Measurements from ENCODE around the gene BEND2. TPM values are rescaled to one million over a fixed set of nuclear protein-coding genes. Genes with fewer than 3 reads are reported as not detected.

BEND2 gene
- total RNA-seq, 5 donors from 2014 or later (not counting 1 experiment from before 2014, with no cell fraction given), result 0.15 TPM; not detected in 4

GRCh38 chrX:18151649-18152048, 69.0 kb downstream of the BEND2 start:
- no peaks in the 10 kb centered on the region for H3K4me1 ChIP-seq (ENCODE audit: control insufficient read depth in 1 of 2, extremely low read depth in 1 of 2, insufficient read depth in 2 of 2, low read length in 2 of 2)
- Mint-ChIP-seq H3K36me3 (no peaks in the 10 kb centered on the region), H3K4me1 (peaks cover 0 to under 1% (median under 1%) of the 10 kb centered on the region in 3 donors), H3K27me3 (peaks cover 0 to 18% of the 10 kb centered on the region in 2 donors), H3K9me3 (peaks cover 0 to 4% (median under 1%) of the 10 kb centered on the region in 3 donors), H3K27ac (no peak overlapping the region), H3K4me3 (no peak overlapping the region)
- WGBS (ENCODE audit: insufficient coverage), result no CpG with 5 or more reads among the region's 1 CpG
- ChIA-PET POLR2A (interaction anchor here in 1 of 2 donors (0.6 kb wide), 1 partner anchor 358 kb away, joined by 4 read pairs; no protein-coding TSS in a partner anchor), CTCF (no interaction called here)
- no peak overlapping the region for H3K27ac ChIP-seq (ENCODE audit: low read length)
- H3K9me3 ChIP-seq, result no peaks in the 10 kb centered on the region
- ATAC-seq (replicated peaks in 1 of 4) (no peak), DNase-seq (no peak)
- H3K4me3 ChIP-seq (ENCODE audit: control insufficient read depth in 1 of 2, extremely low read depth in 1 of 2, low read length in 1 of 2), result no peak overlapping the region
- H3K36me3 ChIP-seq (ENCODE audit: control insufficient read depth in 2 of 2, extremely low read depth in 1 of 2, insufficient read depth in 1 of 2, low read length in 1 of 2), result no peaks in the 10 kb centered on the region
- no peaks in the 10 kb centered on the region for H3K27me3 ChIP-seq (replicated peaks in 1 of 2; ENCODE audit: control insufficient read depth in 2 of 2, extremely low read depth in 1 of 2, insufficient read depth in 2 of 2, low read length in 1 of 2)

GRCh38 chrX:18151157-18151556, 69.5 kb downstream of the BEND2 start:
- H3K9me3 Mint-ChIP-seq, result peaks cover 0 to 4% (median 0%) of the 10 kb centered on the region in 3 donors
- H3K27ac Mint-ChIP-seq, result no peak overlapping the region
- H3K36me3 Mint-ChIP-seq, result no peaks in the 10 kb centered on the region
- DNase-seq (no peak), ATAC-seq (replicated peaks in 1 of 4) (no peak)
- no peaks in the 10 kb centered on the region for H3K4me1 ChIP-seq (ENCODE audit: control insufficient read depth in 1 of 2, extremely low read depth in 1 of 2, insufficient read depth in 2 of 2, low read length in 2 of 2)
- H3K4me1 Mint-ChIP-seq, result no peaks in the 10 kb centered on the region
- ChIA-PET CTCF (no interaction called here), POLR2A (interaction anchor here in 1 of 2 donors (0.6 kb wide), 1 partner anchor 359 kb away, joined by 4 read pairs; no protein-coding TSS in a partner anchor)
- H3K36me3 ChIP-seq (ENCODE audit: control insufficient read depth in 2 of 2, extremely low read depth in 1 of 2, insufficient read depth in 1 of 2, low read length in 1 of 2), result no peaks in the 10 kb centered on the region
- no peak overlapping the region for H3K27ac ChIP-seq (ENCODE audit: low read length)
- no peaks in the 10 kb centered on the region for H3K9me3 ChIP-seq
- no CpG with 5 or more reads among the region's 5 CpGs for WGBS (ENCODE audit: insufficient coverage)
- no peak overlapping the region for H3K4me3 Mint-ChIP-seq
- peaks cover 0 to 18% of the 10 kb centered on the region in 2 donors for H3K27me3 Mint-ChIP-seq
- no peaks in the 10 kb centered on the region for H3K27me3 ChIP-seq (replicated peaks in 1 of 2; ENCODE audit: control insufficient read depth in 2 of 2, extremely low read depth in 1 of 2, insufficient read depth in 2 of 2, low read length in 1 of 2)
- no peak overlapping the region for H3K4me3 ChIP-seq (ENCODE audit: control insufficient read depth in 1 of 2, extremely low read depth in 1 of 2, low read length in 1 of 2)

- Mint-ChIP-seq H3K36me3 (no peaks in the 10 kb centered on the region), H3K27me3 (peaks cover 0 to 21% of the 10 kb centered on the region in 2 donors), H3K27ac (no peak overlapping the region), H3K9me3 (peaks cover 0 to 4% (median 0%) of the 10 kb centered on the region in 3 donors), H3K4me3 (no peak overlapping the region), H3K4me1 (no peaks in the 10 kb centered on the region)
- no peak overlapping the region for H3K27ac ChIP-seq (ENCODE audit: low read length)
- H3K27me3 ChIP-seq (replicated peaks in 1 of 2; ENCODE audit: control insufficient read depth in 2 of 2, extremely low read depth in 1 of 2, insufficient read depth in 2 of 2, low read length in 1 of 2), result no peaks in the 10 kb centered on the region
- CTCF ChIA-PET, result no interaction called here
- ATAC-seq (replicated peaks in 1 of 4) (no peak), DNase-seq (no peak)
- H3K36me3 ChIP-seq (ENCODE audit: control insufficient read depth in 2 of 2, extremely low read depth in 1 of 2, insufficient read depth in 1 of 2, low read length in 1 of 2), result no peaks in the 10 kb centered on the region
- H3K4me3 ChIP-seq (ENCODE audit: control insufficient read depth in 1 of 2, extremely low read depth in 1 of 2, low read length in 1 of 2), result no peak overlapping the region
- POLR2A ChIA-PET, result no interaction called here
- H3K4me1 ChIP-seq (ENCODE audit: control insufficient read depth in 1 of 2, extremely low read depth in 1 of 2, insufficient read depth in 2 of 2, low read length in 2 of 2), result no peaks in the 10 kb centered on the region
- no peaks in the 10 kb centered on the region for H3K9me3 ChIP-seq
Measured at GRCh38 chrX:18149454-18149853, 71.2 kb downstream of the BEND2 start.

GRCh38 chrX:18146954-18147353, 73.7 kb downstream of the BEND2 start:
- Histone ChIP-seq H3K27me3 (replicated peaks in 1 of 2; ENCODE audit: control insufficient read depth in 2 of 2, extremely low read depth in 1 of 2, insufficient read depth in 2 of 2, low read length in 1 of 2) (no peaks in the 10 kb centered on the region), H3K4me3 (ENCODE audit: control insufficient read depth in 1 of 2, extremely low read depth in 1 of 2, low read length in 1 of 2) (no peak overlapping the region), H3K9me3 (no peaks in the 10 kb centered on the region), H3K27ac (ENCODE audit: low read length) (no peak overlapping the region), H3K4me1 (ENCODE audit: control insufficient read depth in 1 of 2, extremely low read depth in 1 of 2, insufficient read depth in 2 of 2, low read length in 2 of 2) (no peaks in the 10 kb centered on the region), H3K36me3 (ENCODE audit: control insufficient read depth in 2 of 2, extremely low read depth in 1 of 2, insufficient read depth in 1 of 2, low read length in 1 of 2) (no peaks in the 10 kb centered on the region)
- peaks cover 0 to 4% (median 0%) of the 10 kb centered on the region in 3 donors for H3K9me3 Mint-ChIP-seq
- H3K4me1 Mint-ChIP-seq, result no peaks in the 10 kb centered on the region
- DNase-seq, result peak in 1 of 35 experiments; percentile 7
- POLR2A ChIA-PET, result no interaction called here
- CTCF ChIA-PET, result interaction anchor here in 1 of 2 donors (0.9 kb wide), 1 partner anchor 159 kb away, joined by 3 read pairs; no protein-coding TSS in a partner anchor
- no peak for ATAC-seq (replicated peaks in 1 of 4)
- 50% methylated on average over 1 of the region's 6 CpGs for WGBS (ENCODE audit: insufficient coverage)
- H3K36me3 Mint-ChIP-seq, result no peaks in the 10 kb centered on the region
- peaks cover 0 to 22% of the 10 kb centered on the region in 2 donors for H3K27me3 Mint-ChIP-seq
- no peak overlapping the region for H3K4me3 Mint-ChIP-seq
- no peak overlapping the region for H3K27ac Mint-ChIP-seq

GRCh38 chrX:18146009-18146408, 74.7 kb downstream of the BEND2 start:
- WGBS (ENCODE audit: insufficient coverage), result no CpG with 5 or more reads among the region's 2 CpGs
- no peaks in the 10 kb centered on the region for H3K27me3 ChIP-seq (replicated peaks in 1 of 2; ENCODE audit: control insufficient read depth in 2 of 2, extremely low read depth in 1 of 2, insufficient read depth in 2 of 2, low read length in 1 of 2)
- H3K4me3 Mint-ChIP-seq, result no peak overlapping the region
- H3K9me3 Mint-ChIP-seq, result peaks cover 0 to 2% (median 0%) of the 10 kb centered on the region in 3 donors
- H3K4me1 Mint-ChIP-seq, result no peaks in the 10 kb centered on the region
- CTCF ChIA-PET, result no interaction called here
- no peak overlapping the region for H3K4me3 ChIP-seq (ENCODE audit: control insufficient read depth in 1 of 2, extremely low read depth in 1 of 2, low read length in 1 of 2)
- ATAC-seq (replicated peaks in 1 of 4) (no peak), DNase-seq (no peak)
- H3K4me1 ChIP-seq (ENCODE audit: control insufficient read depth in 1 of 2, extremely low read depth in 1 of 2, insufficient read depth in 2 of 2, low read length in 2 of 2), result no peaks in the 10 kb centered on the region
- POLR2A ChIA-PET, result no interaction called here
- no peaks in the 10 kb centered on the region for H3K36me3 ChIP-seq (ENCODE audit: control insufficient read depth in 2 of 2, extremely low read depth in 1 of 2, insufficient read depth in 1 of 2, low read length in 1 of 2)
- H3K27me3 Mint-ChIP-seq, result peaks cover 0 to 14% of the 10 kb centered on the region in 2 donors
- no peaks in the 10 kb centered on the region for H3K9me3 ChIP-seq
- no peaks in the 10 kb centered on the region for H3K36me3 Mint-ChIP-seq
- no peak overlapping the region for H3K27ac ChIP-seq (ENCODE audit: low read length)
- no peak overlapping the region for H3K27ac Mint-ChIP-seq

- no peak for DNase-seq
- H3K4me1 Mint-ChIP-seq, result no peaks in the 10 kb centered on the region
- no peaks in the 10 kb centered on the region for H3K27me3 ChIP-seq (replicated peaks in 1 of 2; ENCODE audit: control insufficient read depth in 2 of 2, extremely low read depth in 1 of 2, insufficient read depth in 2 of 2, low read length in 1 of 2)
- H3K27ac ChIP-seq (ENCODE audit: low read length), result no peak overlapping the region
- 100% methylated on average over 1 of the region's 6 CpGs for WGBS (ENCODE audit: insufficient coverage)
- H3K9me3 ChIP-seq, result no peaks in the 10 kb centered on the region
- no peaks in the 10 kb centered on the region for H3K36me3 Mint-ChIP-seq
- H3K27me3 Mint-ChIP-seq, result peaks cover 0 to 7% of the 10 kb centered on the region in 2 donors
- H3K4me1 ChIP-seq (ENCODE audit: control insufficient read depth in 1 of 2, extremely low read depth in 1 of 2, insufficient read depth in 2 of 2, low read length in 2 of 2), result no peaks in the 10 kb centered on the region
- H3K4me3 ChIP-seq (ENCODE audit: control insufficient read depth in 1 of 2, extremely low read depth in 1 of 2, low read length in 1 of 2), result no peak overlapping the region
- H3K9me3 Mint-ChIP-seq, result no peaks in the 10 kb centered on the region
- no peak overlapping the region for H3K4me3 Mint-ChIP-seq
- CTCF ChIA-PET, result interaction anchor here in 1 of 2 donors (0.6 kb wide), 1 partner anchor 920 kb away, joined by 3 read pairs; no protein-coding TSS in a partner anchor
- no peak overlapping the region for H3K27ac Mint-ChIP-seq
- POLR2A ChIA-PET, result no interaction called here
- ATAC-seq (replicated peaks in 1 of 4), result no peak
- H3K36me3 ChIP-seq (ENCODE audit: control insufficient read depth in 2 of 2, extremely low read depth in 1 of 2, insufficient read depth in 1 of 2, low read length in 1 of 2), result no peaks in the 10 kb centered on the region
Measured at GRCh38 chrX:18136816-18137215, 83.9 kb downstream of the BEND2 start.

- Histone ChIP-seq H3K36me3 (ENCODE audit: control insufficient read depth in 2 of 2, extremely low read depth in 1 of 2, insufficient read depth in 1 of 2, low read length in 1 of 2) (no peaks in the 10 kb centered on the region), H3K27ac (ENCODE audit: low read length) (no peak overlapping the region), H3K27me3 (replicated peaks in 1 of 2; ENCODE audit: control insufficient read depth in 2 of 2, extremely low read depth in 1 of 2, insufficient read depth in 2 of 2, low read length in 1 of 2) (no peaks in the 10 kb centered on the region), H3K4me3 (ENCODE audit: control insufficient read depth in 1 of 2, extremely low read depth in 1 of 2, low read length in 1 of 2) (no peak overlapping the region), H3K4me1 (ENCODE audit: control insufficient read depth in 1 of 2, extremely low read depth in 1 of 2, insufficient read depth in 2 of 2, low read length in 2 of 2) (no peaks in the 10 kb centered on the region), H3K9me3 (no peaks in the 10 kb centered on the region)
- H3K4me3 Mint-ChIP-seq, result no peak overlapping the region
- peaks cover 0 to 4% of the 10 kb centered on the region in 2 donors for H3K27me3 Mint-ChIP-seq
- no peak for ATAC-seq (replicated peaks in 1 of 4)
- POLR2A ChIA-PET, result no interaction called here
- DNase-seq, result no peak
- CTCF ChIA-PET, result interaction anchor here in 1 of 2 donors (0.7 kb wide), 1 partner anchor 57 kb away, joined by 4 read pairs; no protein-coding TSS in a partner anchor
- no peaks in the 10 kb centered on the region for H3K4me1 Mint-ChIP-seq
- no peaks in the 10 kb centered on the region for H3K9me3 Mint-ChIP-seq
- H3K27ac Mint-ChIP-seq, result no peak overlapping the region
- no peaks in the 10 kb centered on the region for H3K36me3 Mint-ChIP-seq
- 86% methylated on average over 2 of the region's 6 CpGs for WGBS (ENCODE audit: insufficient coverage)
Measured at GRCh38 chrX:18133605-18134004, 87.1 kb downstream of the BEND2 start.
